Transverse colon (tissue), 4 donors: ENCODE data around the gene DUT. TPM values are rescaled to one million over a fixed set of nuclear protein-coding genes. Genes with fewer than 3 reads are reported as not detected.

Source experiments
- DNase-seq: peaks from one replicate; pipeline ENCODE4 v3.0.0-alpha.2; 2019
- H3K27ac ChIP-seq, 4 donors: fragments of 200-600 bp; sonication (generic); 2 replicates each; pipeline ENCODE4 v1.5.1; 2016 to 2018; ENCODE audit warnings: inconsistent platforms in 4 of 4
- H3K27me3 ChIP-seq: fragments of 200-600 bp; sonication (generic); 2 replicates; pipeline ENCODE4 v1.5.1; 2017; ENCODE audit warnings: inconsistent platforms
- H3K36me3 ChIP-seq, 4 donors: fragments of 200-600 bp; sonication (generic); 2 replicates each; pipeline ENCODE4 v1.5.1; 2017 to 2019; ENCODE audit warnings: inconsistent platforms in 4 of 4
- H3K4me1 ChIP-seq, 4 donors: fragments of 200-600 bp; sonication (generic); 2 replicates each; pipeline ENCODE4 v1.5.1; 2017 to 2020; ENCODE audit warnings: inconsistent platforms in 4 of 4
- H3K4me3 ChIP-seq, 4 donors: fragments of 200-600 bp; sonication (generic); 1 replicate in 1 of 4; 2 replicates in 3 of 4; pipeline versions ENCODE4 v1.5.1 to v1.6.1; 2017 to 2019; ENCODE audit warnings: inconsistent platforms in 4 of 4
- H3K9me3 ChIP-seq, 2 donors: fragments of 200-600 bp; sonication (generic); 2 replicates each; pipeline ENCODE4 v1.5.1; 2017 to 2019; ENCODE audit warnings: inconsistent platforms in 2 of 2
- EP300 ChIP-seq: sonication (generic); formaldehyde crosslinking; IDR thresholded peaks from one replicate; pipeline ENCODE4 v1.6.1; 2017; ENCODE audit warnings: antibody characterized with exemption, low read depth
- POLR2A ChIP-seq: fragments of 450-650 bp; IDR thresholded peaks from one replicate; pipeline ENCODE4 v1.6.1; 2016; ENCODE audit warnings: antibody characterized with exemption, mild to moderate bottlenecking, moderate library complexity
- POLR2AphosphoS5 ChIP-seq, 3 donors: sonication (generic); formaldehyde crosslinking; IDR thresholded peaks; one replicate each; pipeline ENCODE4 v1.6.1; 2016; ENCODE audit warnings: antibody characterized with exemption in 3 of 3
- whole genome bisulfite sequencing, 2 donors: methylation state at CpG; one replicate each; pipeline ENCODE4 v1.1.5; 2018; ENCODE audit warnings: low coverage in 1 of 2; 5-methylcytosine and 5-hydroxymethylcytosine counted together
- in situ Hi-C, 4 donors: fragments of 200-750 bp; cut with MboI; loops; one replicate each; pipeline versions ENCODE4 v1.15.0 to v1.15.1; 2017; ENCODE audit warnings: low sequenced_read_pairs in 3 of 4, low pct_ligation_motif_present in 1 of 4, low pct_unique_long_range_greater_than_20kb in 1 of 4
- intact Hi-C: fragments of 100-400 bp; cut with DNase I; formaldehyde crosslinking; loops from one replicate; pipeline ENCODE4 v1.15.1; 2023; ENCODE audit warnings: low total_unique reads
- small RNA-seq, 4 donors: library from RNA; depleted of rRNA; stranded (forward); fragments of <200 nt; gene quantifications; one replicate each; pipeline ENCODE3, GENCODE V24; 2016
- total RNA-seq, 4 donors: library from RNA; depleted of rRNA; stranded (reverse); fragments of >200 nt; gene quantifications; one replicate each; pipeline ENCODE4 v1.1.0, GENCODE V29; 2016
- TF ChIP-seq, protein P1 (sequence below), 5 experiments: fragments of 200-600 bp in 3 of 5; fragments of 450-650 bp in 2 of 5; sonication (generic) in 3 of 5; IDR thresholded peaks; 1 replicate in 2 of 5; 2 replicates in 3 of 5; pipeline ENCODE4 v1.5.1; 2016 to 2017; ENCODE audit warnings: antibody characterized with exemption in 5 of 5, inconsistent platforms in 3 of 5, mild to moderate bottlenecking in 2 of 5, moderate library complexity in 1 of 5

Gene DUT
- total RNA-seq, 4 donors from 2014 or later: 19.5 to 63.1 (median 45.3) TPM

DNA sequence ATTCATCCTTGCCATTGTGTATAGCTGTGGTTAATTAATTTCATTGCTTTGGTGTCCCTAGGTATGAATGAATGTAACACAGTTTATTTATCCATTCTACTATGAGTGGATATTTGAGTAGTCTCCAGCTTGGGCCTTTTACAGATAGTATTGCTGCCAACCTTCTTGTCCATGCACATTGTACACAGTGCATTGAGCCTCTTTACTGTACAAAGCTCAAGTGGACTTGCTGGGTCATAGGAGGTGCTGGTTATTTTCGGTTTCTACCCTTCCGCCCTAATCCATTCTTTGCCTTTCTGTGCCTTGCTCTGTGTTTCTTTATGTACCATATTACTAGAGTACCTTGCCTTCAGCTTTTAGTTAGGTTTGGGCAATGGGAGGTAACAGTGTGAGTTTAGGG is 60.7 kb downstream of the DUT start:
- Histone ChIP-seq H3K27ac (peak overlapping the region in 3 of 4 donors; percentile 17 to 39 (median 21)), H3K4me3 (no peak overlapping the region), H3K9me3 (no peaks in the 10 kb centered on the region), H3K36me3 (no peaks in the 10 kb centered on the region), H3K4me1 (peaks cover 0 to 16% (median 8%) of the 10 kb centered on the region in 4 donors), H3K27me3 (no peaks in the 10 kb centered on the region)
- no peak for DNase-seq
- in situ Hi-C loops: no loop called here
- intact Hi-C loops: no loop called here
- WGBS, 2 donors: 91 to 100% methylated on average over 2 of the region's 2 CpGs
- TF ChIP-seq, protein P1, sequence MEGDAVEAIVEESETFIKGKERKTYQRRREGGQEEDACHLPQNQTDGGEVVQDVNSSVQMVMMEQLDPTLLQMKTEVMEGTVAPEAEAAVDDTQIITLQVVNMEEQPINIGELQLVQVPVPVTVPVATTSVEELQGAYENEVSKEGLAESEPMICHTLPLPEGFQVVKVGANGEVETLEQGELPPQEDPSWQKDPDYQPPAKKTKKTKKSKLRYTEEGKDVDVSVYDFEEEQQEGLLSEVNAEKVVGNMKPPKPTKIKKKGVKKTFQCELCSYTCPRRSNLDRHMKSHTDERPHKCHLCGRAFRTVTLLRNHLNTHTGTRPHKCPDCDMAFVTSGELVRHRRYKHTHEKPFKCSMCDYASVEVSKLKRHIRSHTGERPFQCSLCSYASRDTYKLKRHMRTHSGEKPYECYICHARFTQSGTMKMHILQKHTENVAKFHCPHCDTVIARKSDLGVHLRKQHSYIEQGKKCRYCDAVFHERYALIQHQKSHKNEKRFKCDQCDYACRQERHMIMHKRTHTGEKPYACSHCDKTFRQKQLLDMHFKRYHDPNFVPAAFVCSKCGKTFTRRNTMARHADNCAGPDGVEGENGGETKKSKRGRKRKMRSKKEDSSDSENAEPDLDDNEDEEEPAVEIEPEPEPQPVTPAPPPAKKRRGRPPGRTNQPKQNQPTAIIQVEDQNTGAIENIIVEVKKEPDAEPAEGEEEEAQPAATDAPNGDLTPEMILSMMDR (IDR thresholded peaks at IDR 0.05): no peak
- no peak for TF ChIP-seq POLR2AphosphoS5 (IDR thresholded peaks at IDR 0.05)
- TF ChIP-seq POLR2A: no peak
- TF ChIP-seq EP300: no peak

DNA sequence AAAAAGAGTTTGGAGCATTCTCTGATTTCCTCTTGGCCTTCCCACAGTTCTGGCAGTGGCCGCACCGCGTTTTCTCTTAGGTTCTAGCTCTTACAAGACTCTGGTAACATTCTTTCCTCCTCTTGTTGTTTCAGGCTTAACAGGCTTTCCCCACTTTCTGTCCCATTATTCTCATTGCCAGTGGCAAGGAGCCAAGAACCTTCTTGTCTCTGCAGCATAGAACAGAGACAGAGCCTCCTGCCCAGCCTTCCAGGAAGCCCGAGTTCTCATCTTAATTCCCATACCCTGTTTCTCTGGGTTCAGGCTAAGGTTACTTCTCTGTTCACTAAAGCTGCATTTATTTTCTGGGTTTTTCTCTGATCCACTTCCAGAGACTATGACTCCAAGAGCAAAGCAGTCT is 61.1 kb downstream of the DUT start:
- no peaks in the 10 kb centered on the region for H3K9me3 ChIP-seq
- H3K4me1 ChIP-seq: peaks cover 0 to 16% (median 8%) of the 10 kb centered on the region in 4 donors
- TF ChIP-seq, protein P1 (IDR thresholded peaks at IDR 0.05): no peak
- TF ChIP-seq EP300: no peak
- no peak for TF ChIP-seq POLR2AphosphoS5 (IDR thresholded peaks at IDR 0.05)
- TF ChIP-seq POLR2A: no peak
- in situ Hi-C loops: no loop called here
- DNase-seq: no peak
- intact Hi-C loops: no loop called here
- 47 to 64% methylated on average over 4 of the region's 4 CpGs for WGBS, 2 donors
- no peaks in the 10 kb centered on the region for H3K36me3 ChIP-seq
- H3K27me3 ChIP-seq: no peaks in the 10 kb centered on the region
- no peak overlapping the region for H3K4me3 ChIP-seq
- peak overlapping the region in 3 of 4 donors; percentile 17 to 39 (median 21) for H3K27ac ChIP-seq

Small RNA genes lying within 50 kb of the gene (small RNA-seq; reads per million reads assigned to genes)
- gene RF00019: 0 reads per million in 4 donors

Other genes with a start within 250 kb of the DUT start
- gene SLC24A5, start 210.4 kb upstream of the DUT start, total RNA-seq: not detected
- 100 to 1,000 TPM in 1 of 4 donors, 10 to 100 TPM in 3; 10.4 to 158 (median 27.8) TPM for gene MYEF2, start 153.1 kb upstream of the DUT start, total RNA-seq
- gene CTXN2, start 139.8 kb upstream of the DUT start, total RNA-seq: not detected
- gene SLC12A1, start 125.1 kb upstream of the DUT start, total RNA-seq: not detected